Stimulated activated CD8-positive, alpha-beta memory T cell treated with anti-CD3 and anti-CD28 coated beads, Interleukin-15, amount 100 ng/mL, for 48 hours (primary cell): ENCODE results near the gene NIPAL4.

Source experiments
- DNase-seq, 2 donors: peaks; one replicate each; pipeline ENCODE4 v3.0.0-alpha.2; 2020; ENCODE audit warnings: low read depth in 2 of 2

NIPAL4 gene

DNA sequence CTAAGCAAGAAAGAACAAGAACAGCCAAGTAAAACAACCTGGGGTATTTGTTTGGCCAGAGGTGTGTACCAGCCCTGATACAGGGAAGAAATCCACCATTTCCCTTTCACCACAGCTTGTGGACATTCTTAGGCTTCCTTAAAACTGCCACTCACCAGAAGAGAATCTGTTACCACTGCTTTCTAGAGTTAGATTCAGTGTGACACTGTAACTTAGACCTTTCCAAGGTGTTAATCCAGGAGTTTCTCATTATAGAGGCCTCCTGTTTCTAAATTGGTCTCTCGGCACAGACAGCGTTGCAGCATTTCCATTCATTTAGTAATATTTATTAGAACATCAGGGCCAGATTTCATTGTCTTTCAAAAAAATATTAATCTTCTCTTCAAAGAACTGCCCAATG lies 55.0 kb downstream of the NIPAL4 start:
- no peak for DNase-seq

DNA sequence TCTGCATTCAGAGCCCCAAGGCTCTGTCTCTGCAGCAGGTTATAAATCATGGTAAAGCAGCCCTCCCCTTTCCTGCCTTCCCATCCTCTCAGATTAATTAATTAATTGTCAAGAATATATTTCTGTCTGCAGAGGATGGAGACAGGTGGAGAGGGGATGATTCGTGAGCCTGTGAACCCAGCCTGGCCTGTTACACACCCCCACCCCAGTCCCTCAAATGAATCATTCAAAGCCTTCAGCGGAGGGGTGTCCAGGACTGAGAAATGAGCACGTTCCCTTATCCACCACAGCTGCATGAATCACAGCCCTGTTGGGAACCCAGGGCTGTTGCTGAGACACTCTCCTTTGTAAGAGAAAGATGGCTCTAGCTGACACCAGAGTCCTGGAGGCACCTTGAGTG lies 56.0 kb downstream of the NIPAL4 start:
- DNase-seq: peak; percentile 19 to 54

DNA sequence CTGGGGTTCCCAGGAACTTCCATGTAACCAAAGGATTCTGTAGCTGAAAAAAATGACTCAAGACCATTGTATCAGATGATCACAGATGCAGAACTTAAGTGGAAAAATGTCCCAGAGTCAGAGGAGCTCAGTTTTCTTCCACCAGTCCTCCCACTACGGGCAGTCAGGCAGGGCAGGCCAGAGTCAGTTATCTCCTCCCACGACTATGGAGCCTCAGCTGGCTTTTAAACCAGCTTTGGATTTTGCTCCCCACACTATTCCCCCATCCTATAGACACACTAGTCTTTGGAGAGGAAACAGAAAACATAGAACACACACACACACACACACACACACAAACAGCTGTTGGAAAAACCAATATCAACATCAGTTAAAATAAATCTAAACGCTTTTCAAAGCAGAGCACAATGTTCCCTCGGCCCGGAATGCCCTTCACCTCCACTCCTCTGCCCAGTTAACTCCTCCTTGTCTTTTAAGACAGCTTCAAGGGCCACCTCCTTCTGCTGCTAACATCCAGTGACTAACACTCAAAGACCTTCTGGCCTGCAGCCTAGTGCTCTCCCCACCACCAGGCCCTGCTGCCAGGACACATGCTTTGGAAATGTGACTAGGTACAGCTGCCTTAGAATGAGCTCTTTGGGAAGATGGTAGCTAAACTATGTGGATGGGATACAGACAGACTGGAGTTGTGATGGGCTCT lies 56.8 kb downstream of the NIPAL4 start:
- DNase-seq: no peak

DNA sequence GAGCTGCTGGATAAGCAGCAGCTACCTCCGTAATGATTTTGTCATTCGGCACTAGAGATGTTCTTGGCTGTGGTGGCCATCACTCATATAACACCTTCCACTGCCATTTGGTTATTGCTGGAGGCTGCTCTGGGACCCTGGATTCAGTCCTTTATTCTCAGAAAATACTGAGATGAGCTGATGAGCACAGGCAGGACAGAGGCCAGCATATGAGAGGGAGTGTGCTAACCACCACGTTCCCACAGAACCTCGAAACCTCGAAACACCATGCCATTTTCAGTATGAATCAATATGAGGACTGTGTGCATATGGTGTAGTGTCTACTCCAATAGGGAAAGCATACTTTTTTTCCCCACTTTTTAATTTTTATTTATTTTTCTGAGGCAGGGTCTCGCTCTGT lies 59.0 kb downstream of the NIPAL4 start:
- peak in 1 of 2 donors; percentile 20 for DNase-seq

DNA sequence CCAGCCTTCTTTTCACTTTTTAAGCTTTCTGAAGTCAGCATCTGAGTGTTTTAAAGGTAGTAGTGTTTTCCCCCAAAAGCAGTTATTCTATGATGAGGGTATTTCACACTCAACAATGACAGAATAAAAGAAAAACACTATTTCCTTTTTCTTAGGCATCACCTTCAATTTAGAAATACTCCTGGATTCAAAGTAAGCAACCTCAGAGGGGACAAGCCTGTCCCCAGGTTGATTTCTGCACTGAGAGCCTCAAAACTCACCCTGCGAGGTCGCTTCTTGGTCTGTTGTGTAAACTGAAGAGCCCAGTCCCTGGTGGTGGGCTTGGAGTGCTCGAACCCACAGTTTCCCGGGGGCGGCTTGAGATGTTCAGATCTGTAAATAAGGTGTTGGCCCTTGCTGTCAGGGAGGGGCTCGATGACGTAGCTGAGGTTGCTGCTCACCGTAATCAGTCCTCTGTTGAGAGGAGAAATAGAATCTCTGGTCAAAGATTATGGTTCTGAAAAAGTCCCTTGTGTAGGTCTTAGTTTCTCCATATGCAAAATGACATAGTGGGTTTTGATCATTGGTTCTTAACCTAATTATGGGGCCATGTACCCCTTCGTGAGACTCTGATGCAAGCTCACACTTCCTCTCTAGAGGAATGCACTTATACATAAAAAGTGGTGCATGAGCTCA lies 59.7 kb downstream of the NIPAL4 start:
- no peak for DNase-seq

DNA sequence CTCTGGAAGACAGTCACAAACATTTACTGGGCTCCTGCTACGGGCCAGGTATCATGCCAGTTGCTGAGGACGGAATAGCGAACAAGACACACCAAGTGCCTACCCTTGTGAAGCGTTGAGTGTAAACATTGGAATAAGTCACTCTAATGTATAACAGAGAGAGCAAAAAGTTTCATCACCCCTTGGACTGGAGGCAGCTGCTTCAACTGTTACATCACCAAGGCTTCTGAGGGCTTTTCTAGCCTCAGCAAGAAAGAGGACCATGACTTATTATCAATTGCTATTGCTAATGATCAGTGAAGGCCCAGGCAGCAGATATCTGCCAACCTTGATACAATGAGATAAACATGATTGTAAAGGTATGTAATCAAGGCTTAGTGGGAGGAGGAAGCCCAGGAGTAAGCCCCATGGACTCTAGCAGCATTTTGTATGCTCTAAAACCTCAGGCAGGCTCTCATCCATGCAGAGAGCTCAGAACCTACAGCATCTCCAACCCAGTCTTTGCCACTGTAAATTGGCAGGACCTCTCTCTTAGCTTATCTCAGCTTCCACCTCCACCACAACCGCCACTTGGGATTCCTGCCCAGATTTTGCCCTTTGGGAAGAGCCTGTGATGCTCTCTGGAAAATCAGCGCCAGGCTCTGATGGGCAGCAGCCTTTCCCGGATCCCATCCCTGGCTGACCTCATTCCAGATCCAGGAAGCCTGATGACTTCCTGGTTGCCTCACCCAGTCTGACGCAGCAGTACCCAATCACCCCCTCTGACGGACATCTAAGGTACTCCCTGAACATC lies 61.1 kb downstream of the NIPAL4 start:
- DNase-seq: no peak

DNA sequence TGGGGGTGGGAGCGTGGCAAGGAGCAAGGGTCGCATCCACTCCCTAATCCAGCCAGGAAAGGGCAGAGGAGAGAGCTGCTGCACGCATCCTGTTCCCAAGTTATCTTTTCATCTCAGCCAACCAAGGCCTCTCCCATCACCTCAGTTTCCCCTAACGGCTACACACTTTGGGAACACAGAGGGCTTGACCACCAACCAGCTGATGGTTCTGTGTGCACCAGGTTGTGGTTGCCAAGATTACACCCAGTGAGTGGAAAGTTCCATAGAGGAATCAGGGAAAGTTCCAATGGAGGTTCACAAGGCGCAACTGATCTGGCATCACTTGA lies 61.7 kb downstream of the NIPAL4 start:
- DNase-seq: no peak

DNA sequence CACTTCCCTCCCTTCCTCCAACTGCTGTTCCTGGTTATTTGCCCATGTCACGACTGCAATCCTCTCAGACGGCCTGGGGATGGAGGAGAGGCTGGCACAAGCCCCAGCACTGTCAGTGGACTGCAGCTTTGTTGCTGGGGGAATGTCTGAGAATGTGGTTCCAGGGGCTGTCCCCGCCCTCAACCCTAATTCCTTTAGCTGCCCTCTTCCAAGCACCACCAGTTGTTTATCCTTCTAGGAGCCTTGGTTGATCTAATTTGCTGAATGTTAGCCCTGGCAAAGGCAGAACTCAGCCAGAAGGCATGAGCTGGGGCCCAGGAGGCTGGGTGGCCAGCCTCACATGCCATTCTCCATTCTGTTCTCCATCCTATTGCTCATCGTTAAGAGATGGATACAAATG lies 64.0 kb downstream of the NIPAL4 start:
- DNase-seq: no peak
